GDM1 (cell line): Measurements from ENCODE around the gene RETREG3.
"Not testable (repeated sequence)": the region's sequence is repeated elsewhere in the genome, so short reads cannot be mapped to it uniquely, and the experiment has no call there.

Source experiments
- DNase-seq: peaks from one replicate; lab custom pipeline; 2025; lab: John Stamatoyannopoulos, UW

The RETREG3 gene

DNA sequence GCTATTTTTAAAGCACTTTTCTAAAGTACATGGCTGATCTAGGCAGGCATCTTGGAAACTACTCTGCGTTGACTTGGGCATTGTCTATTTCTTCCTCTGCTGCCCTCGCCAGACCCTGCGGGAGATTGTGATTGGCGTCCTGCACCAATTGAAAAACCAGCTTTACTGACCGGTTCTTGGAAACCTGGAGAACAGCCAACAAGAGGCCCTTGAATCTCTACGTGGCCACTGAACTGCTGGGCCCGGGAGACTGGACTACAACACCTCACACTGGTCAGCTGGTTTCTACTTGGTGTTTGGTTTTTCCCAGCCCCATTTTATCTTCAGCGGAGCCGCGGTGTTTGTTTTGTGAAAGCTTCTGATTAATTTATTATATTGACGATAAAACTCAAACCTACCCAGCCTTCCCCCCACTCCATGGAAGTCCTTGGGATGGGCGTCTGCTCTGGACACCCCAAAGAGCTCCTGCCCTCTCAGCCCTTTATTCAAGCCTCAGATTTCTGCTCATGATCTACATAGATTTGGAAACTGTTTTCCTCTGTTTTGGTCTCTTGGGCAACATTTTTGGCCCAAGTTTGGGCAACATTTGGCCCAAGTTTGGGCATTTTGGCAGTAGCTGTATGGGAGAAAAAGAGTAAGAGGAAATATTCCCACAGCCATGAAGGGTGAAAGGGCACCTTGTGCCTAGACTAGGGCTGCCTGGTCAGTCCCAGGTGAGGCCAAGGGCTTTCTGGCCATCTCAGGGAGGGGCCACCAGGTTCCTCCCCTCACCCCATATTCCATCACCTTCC is 37.5 kb downstream of the RETREG3 start:
- no peak for DNase-seq

DNA sequence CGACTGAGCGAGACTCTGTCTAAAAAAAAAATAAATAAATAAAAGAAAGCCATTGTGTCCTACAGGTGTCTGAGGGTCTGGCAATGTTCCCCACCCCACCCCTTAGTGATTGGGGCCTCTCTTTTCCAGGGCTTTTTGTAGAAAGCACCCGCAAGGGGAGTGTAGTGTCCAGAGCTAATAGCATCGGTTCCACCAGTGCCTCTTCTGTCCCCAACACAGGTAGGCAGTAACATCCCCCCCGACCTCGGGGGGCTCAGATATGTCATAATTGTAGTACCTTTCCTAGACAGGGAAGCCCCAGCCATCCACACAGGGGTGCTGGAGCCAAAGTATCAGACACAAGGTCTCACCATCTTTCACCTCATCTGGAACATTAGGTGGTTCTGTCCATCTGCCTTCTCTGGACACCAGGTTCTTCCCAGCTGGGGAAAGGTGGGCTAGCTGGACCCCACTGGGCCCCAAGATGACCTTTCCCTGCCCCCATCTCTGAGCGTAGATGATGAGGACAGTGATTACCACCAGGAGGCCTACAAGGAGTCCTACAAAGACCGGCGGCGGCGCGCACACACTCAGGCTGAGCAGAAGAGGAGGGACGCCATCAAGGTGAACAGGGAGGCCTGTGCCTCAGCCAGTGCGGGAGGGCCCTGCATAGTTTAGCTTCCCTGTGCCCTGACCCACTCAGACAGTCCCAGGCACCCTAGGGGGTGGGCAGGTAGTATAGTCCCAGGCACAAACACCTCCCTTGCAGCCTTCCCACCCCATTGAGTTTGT is 40.6 kb downstream of the RETREG3 start:
- DNase-seq: no peak

DNA sequence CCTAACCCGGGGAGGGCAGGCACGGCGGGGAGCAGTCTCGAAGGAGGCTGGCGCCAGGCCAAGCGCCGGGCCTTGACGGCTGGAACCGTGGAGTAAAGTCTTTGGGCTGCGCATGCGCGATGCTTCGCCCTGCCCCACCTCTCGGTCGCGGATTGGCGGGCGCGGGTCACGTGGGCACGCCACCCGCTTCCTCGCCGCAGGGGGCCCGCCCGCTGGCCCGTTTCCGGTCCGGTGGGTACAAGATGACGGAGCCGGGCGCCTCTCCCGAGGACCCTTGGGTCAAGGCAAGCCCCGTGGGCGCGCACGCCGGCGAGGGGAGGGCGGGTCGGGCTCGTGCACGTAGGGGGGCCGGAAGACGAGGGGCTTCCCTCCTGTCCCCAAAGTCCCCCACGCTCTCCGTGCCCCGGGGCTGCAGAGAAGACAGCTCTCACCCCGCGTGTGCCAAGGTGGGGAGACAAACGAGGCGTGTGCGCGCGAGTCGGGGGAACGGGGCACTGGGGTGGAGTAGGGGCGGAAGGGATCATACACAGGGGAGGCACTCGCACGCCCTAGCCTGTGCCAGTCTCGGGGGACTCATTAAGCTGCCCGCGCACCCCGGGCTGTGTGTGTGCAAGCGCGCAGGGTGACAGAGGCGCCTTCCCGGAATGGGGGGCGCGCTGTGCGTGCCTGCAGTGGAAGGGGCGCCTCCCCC is 42.1 kb downstream of the RETREG3 start, which contains the start of gene MLX:
Gene MLX (plus strand): TSS at position 218 of the 691 bp plus-strand sequence. CDS start 25 bp downstream, at position 243.
- peak; percentile 83 for DNase-seq

DNA sequence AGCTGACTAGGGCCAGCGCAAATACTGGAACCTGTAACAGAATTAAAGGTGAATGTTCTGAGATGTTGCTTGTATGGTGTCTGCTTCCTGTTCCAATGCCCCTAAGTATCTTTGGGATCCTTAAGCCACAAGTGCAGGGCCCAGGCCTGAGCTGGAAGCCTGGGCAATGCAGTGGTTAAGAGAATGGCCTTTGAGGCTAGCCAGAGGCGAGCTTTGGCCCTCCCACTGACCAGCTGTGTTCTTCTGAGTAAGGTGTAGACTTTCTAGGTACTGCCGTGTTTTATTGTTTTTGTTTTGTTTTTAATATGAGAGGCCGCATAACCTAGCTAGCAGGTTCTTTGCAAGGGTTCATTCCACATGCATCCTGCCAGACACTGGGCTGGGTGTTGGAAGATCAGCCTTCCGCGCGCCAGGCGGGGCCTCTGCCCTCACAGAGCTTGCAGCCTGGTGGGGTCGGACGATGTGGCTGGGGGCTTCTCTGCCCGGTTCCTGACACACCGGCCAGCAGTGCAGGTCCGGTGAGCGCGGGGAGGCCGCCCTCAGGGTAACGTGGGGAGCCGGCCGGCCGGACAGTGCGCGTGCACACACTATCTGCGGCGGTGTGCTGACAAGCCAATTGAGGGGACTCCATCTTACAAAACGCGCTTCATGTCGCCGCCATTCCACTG is 42.8 kb downstream of the RETREG3 start:
- no peak for DNase-seq

DNA sequence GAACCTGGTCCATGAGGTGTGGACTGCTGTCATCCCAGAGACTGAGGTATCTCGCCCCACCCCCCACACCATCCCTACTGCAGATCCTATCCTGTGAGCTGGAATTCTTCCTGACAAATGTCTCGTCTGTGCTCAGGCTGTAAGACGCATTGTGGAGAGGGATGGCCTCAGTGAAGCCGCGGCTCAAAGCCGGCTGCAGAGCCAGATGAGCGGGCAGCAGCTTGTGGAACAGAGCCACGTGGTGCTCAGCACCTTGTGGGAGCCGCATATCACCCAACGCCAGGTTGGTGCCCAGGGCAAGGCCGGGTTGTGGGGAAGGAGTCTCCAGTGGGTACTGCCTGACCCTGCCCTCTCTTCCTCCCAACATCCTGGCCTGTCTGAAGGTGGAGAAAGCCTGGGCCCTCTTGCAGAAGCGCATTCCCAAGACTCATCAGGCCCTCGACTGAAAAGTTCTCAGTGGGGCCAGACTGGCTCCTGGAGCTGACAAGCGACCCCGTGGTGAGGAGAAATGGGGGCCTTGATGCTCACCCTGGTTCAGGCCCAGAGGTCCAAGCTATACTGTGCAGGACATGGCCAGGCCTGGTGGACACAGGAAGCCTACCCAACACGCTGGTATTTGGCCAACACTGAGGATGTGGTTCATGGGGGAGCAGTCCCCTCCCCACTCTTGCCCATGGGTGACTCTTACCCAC is 43.5 kb downstream of the RETREG3 start:
- DNase-seq: no peak

DNA sequence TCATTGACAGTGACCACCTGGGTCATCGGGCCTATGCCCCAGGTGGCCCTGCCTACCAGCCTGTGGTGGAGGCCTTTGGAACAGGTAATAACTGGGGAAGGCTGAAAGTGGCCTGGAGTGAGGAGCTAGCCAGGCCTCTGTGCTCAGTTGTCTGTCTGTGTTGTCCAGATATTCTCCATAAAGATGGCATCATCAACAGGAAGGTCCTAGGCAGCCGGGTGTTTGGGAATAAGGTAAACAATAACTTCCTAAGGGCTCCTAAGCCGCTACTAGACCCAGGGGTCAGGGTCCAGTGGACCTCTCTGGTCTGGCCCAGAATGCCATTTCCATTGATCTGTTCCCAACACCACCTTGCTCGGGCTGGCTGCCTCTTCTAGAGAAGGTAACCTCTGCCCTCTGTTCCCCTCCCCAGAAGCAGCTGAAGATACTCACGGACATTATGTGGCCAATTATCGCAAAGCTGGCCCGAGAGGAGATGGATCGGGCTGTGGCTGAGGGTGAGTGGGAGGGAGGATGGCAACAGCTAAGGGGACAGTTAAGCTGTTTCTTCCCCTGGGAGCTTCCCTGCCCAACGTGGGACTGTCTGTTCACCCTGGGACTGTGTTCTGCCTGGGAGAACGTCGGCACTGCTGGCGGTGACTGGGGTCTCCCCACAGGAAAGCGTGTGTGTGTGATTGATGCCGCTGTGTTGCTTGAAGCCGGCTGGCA is 44.2 kb downstream of the RETREG3 start:
- no peak for DNase-seq

DNA sequence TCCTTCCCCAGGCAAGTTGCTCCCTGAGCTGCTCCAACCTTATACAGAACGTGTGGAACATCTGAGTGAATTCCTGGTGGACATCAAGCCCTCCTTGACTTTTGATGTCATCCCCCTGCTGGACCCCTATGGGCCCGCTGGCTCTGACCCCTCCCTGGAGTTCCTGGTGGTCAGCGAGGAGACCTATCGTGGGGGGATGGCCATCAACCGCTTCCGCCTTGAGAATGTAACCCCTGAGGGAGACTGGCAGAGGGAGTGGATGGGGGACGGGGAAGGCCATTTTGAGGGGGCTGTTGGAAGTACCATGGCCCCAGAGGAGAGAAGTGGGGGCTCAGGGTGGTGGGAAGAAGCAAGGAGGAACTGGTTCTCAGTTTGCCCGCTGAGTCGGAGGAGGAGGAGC is 45.2 kb downstream of the RETREG3 start:
- no peak for DNase-seq

DNA sequence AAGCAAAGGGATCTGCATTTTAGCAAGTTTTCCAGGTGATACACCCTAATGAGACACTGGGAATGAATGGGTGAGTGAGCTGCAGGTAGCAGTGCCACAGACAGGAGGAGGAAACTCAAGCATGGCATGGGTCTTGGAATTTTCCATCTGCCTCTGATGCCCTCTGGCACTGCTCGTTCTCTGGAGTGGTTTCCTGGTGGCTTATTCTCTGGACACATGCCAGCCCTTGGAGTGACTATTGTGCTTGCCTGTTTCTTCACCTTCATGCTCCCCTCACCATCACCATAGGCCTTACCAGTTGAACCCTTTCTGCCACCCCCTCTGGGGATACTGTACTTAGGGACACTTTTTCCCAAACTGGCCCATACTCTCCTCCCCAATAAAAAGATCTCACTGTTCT is 45.6 kb downstream of the RETREG3 start:
- no peak for DNase-seq

DNA sequence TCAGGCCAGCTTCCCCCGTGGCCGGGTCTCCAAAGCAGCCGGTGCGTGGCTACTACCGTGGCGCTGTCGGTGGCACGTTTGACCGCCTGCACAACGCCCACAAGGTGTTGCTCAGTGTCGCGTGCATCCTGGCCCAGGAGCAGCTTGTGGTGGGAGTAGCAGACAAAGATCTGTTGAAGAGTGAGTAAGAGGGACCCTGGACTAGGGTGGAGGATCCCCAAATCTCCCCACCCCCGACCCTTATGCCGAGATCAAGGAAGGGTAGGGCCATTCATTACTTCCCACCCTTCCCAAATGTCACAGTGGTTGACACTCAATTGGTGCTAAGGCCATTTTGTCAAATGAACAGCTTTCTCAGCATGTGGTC is 46.0 kb downstream of the RETREG3 start:
- DNase-seq: no peak

DNA sequence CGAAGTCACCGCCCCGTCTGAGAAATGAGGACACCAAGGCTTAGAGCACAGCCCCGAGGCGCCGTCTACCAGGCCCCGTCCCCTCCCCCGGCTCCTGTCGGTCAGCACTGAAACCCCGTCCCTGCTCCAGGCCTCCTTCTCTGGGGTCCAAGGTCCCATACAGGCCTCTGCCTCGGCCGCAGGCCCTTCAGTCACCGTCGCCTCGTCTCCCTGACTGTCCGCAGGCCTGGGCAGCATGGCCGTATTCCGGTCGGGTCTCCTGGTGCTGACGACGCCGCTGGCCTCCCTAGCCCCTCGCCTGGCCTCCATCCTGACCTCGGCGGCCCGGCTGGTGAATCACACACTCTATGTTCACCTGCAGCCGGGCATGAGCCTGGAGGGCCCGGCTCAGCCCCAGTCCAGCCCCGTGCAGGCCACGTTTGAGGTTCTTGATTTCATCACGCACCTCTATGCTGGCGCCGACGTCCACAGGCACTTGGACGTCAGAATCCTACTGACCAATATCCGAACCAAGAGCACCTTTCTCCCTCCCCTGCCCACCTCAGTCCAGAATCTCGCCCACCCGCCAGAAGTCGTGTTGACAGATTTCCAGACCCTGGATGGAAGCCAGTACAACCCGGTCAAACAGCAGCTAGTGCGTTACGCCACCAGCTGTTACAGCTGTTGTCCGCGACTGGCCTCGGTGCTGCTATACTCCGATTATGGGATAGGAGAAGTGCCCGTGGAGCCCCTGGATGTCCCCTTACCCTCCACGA is 46.6 kb downstream of the RETREG3 start:
- no peak for DNase-seq

DNA sequence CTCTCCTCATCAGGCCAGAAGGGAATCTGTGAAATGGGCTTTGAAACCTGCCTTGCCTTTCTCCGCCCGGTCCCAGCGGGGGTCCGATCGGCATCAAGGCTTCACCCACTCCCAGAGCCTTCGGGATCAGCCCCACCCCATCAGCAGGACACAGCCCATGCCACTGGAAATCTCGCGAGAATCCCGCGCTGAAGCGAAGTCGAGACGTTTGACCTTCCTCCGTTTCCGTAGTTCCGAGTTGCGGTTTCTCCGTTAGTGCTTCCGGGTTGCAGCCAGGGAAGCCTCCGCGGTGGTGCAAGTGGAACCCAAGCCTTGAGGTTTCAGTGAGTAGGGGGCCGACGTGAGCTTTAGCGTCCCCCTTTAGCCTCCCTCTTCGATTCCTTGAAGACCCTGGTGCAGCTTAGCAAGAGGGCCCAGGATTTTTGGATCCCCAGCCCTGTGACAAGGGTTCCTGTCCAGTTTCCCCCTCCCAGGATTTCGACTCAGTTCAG is 47.2 kb downstream of the RETREG3 start, which contains the start of gene COASY:
Gene COASY (plus strand): TSS at position 252 of the 491 bp plus-strand sequence. CDS start 475 bp downstream, outside the sequence.
- peak; percentile 88 for DNase-seq

DNA sequence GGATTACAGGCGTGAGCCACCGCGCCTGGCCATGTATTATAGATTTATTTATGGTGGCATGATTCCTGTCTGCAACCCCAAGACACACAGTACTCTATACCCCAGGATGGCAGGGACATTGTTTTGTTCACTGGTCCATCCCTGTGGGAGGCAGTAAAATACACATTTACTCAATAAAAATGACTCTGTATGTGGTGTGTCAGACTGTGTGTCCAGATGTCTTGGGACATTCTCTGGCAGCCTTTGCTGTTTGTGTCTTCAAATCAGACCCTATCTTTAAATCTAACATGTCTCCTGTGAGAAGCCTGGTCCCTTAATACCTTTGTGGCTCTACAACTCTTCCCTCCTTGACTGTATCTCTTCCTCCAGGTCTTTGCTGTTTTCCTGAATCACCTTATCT is 48.9 kb downstream of the RETREG3 start:
- no peak for DNase-seq

DNA sequence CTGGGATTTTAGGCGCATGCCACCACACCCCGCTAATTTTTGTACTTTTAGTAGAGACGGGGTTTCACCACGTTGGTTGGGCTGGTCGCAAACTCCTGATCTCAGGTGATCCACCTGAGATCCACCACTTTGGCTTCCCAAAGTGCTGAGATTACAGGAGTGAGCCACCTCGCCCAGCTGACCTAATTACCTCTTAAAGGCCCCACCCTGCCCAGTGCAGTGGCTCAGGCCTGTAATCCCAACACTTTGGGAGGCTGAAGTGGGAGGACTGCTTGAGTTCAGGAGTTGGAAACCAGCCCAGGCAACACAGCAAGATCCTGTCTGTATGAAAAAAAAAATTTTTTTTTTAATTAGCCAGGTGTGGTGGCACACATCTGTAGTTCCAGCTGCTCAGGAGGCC is 50.1 kb downstream of the RETREG3 start:
- no peak for DNase-seq

DNA sequence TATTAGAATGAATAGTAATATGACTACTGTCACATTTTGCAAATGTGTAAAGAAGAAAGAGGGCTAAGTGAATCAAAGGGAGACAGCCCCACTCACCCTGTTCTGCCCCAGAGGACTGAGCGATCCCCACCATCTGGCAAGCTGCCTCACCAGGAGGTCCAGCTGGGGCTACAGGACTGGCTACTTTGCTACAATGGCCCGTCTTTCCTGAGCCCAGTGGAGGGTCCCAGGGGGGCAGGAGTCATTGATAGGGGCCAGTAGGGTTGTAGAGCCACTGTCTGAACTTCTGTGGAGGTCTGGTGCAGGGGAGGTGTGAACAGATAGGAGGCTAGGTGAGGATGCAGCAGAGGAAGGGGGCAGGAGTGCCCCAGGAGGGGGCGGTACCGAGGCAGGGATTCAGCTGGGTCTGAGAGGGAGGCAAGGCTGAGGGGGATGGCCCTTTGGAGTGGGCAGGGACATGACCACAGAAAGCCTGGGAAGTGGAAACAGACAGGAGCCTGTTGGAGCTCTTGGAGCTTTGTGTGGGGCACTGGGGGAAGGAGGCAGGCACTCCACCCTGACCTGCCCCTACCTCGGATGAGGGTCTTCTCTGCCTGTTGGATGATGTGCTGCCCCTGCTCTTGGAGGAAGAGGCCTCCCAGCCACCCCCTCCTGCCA is 53.1 kb downstream of the RETREG3 start:
- DNase-seq: not testable (repeated sequence)

DNA sequence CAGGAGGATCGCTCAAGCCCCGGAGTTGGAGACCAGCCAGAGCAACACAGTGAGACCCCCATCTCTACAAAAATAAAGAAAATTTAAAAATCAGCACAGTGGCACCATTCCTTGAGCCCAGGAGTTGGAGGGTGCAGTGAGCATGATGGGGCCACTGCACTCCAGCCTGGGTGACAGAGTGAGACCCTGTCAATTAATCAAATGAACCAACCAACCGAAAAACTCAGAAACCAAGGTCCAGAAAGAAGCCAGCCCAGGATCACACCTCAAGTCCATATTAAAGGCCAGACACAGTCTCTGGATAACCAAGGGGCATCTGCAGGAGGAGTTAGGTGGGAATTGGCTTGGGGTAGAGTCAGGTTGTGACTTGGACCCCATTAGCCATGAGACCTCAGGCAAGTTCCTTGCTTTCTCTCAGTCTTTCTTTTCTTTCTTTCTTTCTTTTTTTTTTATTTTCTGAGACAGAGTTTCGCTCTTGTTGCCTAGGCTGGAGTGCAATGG is 54.0 kb downstream of the RETREG3 start:
- no peak for DNase-seq

DNA sequence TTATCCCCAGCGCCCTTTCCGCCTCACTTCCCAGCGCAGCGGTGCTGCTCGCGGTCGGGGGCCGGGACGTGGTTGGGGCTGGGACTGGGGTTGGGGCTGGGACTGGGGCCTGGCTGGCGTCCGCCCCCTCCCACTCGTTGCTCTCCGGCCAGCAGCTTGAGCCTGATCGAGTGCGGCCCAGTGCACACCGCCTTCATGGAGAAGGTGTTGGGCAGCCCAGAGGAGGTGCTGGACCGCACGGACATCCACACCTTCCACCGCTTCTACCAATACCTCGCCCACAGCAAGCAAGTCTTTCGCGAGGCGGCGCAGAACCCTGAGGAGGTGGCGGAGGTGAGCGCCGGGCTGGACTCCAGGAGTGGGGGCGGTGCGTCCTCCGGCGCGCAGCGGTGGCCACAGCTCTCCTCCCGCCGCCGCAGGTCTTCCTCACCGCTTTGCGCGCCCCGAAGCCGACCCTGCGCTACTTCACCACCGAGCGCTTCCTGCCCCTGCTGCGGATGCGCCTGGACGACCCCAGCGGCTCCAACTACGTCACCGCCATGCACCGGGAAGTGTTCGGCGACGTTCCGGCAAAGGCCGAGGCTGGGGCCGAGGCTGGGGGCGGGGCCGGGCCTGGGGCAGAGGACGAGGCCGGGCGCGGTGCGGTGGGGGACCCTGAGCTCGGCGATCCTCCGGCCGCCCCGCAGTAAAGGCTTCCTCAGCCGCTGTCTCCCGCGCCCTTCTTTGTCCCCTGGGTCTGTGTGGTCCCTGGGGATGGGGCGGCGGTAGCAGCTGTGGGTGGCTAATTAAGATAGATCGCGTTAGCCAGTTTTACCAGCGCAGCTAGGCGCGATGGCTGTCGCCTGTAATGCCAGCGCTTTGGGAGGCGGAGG is 54.7 kb downstream of the RETREG3 start:
- peak; percentile 80 for DNase-seq

DNA sequence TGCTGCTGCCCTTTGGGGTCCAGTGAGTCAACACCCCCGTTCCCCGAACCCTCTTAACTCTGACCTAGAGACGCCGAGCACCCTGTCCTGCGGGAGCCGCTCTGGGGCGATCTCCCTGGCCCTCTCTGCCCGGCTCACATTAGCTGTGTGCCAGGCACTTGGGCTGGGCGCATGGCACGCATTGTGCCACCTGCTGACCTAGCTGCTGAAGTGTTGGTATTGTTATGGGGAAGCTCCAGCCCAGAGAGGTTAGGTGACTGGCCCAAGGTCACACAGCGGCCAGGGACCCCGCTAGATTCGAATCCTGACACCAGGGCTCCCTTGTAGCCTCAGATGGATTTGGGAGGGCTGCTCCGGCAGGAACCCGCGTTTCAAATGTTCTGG is 55.3 kb downstream of the RETREG3 start:
- no peak for DNase-seq

DNA sequence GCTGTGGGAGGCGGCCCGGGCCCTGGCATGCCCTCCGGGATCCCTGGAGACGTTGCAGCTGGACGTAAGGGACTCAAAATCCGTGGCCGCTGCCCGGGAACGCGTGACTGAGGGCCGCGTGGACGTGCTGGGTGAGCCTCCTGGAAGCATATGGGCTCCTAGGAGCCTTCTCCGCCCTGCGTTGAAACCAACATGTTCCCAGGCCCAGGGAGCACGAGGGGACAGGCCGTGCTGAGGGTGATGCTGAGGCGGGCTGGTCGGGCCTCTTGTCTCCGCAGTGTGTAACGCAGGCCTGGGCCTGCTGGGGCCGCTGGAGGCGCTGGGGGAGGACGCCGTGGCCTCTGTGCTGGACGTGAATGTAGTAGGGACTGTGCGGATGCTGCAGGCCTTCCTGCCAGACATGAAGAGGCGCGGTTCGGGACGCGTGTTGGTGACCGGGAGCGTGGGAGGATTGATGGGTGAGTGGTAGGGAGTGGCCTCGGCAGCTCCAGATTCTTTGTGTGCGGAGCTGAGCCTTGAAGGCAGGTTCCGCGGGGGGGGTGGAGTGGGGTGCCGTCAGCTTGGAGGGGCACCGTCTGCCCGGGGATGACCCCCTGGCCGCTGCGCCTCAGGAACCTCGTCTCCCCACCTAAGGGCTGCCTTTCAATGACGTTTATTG is 55.9 kb downstream of the RETREG3 start:
- DNase-seq: no peak
